ENCODE data around the gene ZNF211. TPM values are rescaled to one million over a fixed set of nuclear protein-coding genes. Genes with fewer than 3 reads are reported as not detected.

Gene ZNF211
- total and polyA plus RNA-seq, 10 donors = 9.5 to 28.4 (median 19.3) TPM

GRCh38 chr19:57613941-57614743, 18.8 kb upstream of the ZNF211 start, which contains the start of gene ZNF134:
TSS of gene ZNF134 (plus strand) at chr19:57614242. CDS start at chr19:57619469, 5,227 bp downstream.
- Histone ChIP-seq H3K4me3 (peak within 1 kb of the TSS; percentile 75 to 96 (median 93)), H3K9me3 (peaks cover 13 to 78% (median 64%) of the 10 kb centered on the region in 8 donors)

DNA sequence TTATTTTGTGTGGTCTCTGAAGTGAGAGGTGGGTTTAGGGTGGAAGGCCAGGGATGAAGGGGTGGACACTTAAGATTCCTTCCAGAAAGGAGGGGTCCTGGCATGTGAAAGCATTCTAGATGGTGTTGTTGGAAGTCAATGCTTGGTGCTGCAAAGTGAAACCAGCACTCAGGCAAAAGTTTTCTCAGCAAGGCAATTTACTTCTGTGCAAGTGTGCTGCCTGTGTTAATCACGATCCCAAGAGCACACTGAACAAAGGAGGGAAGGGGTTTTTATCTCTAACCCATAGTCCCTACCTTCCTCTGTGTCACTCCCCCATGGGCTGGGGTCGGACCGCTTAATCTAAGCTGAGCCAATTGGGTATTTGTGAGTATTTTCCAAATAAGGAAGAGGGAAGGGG, 17.6 kb upstream of the ZNF211 start:
- H3K4me1 ChIP-seq = peaks cover 0 to 19% (median 13%) of the 10 kb centered on the region in 6 donors
- WGBS, 5 donors = 84 to 99% (median 97%) methylated on average over 3 of the region's 3 CpGs
- peaks cover 41 to 55% (median 48%) of the 10 kb centered on the region in 6 donors for H3K36me3 ChIP-seq
- H3K27ac ChIP-seq = no peak overlapping the region
- H3K9me3 ChIP-seq = peaks cover 24 to 79% (median 68%) of the 10 kb centered on the region in 8 donors
- H3K4me3 ChIP-seq = peak overlapping the region in 5 of 8 donors; percentile 75 to 96 (median 87)
- intact Hi-C loops (cut with DNase I; ENCODE audit: low total_unique reads) = no loop called here
- no peak for DNase-seq
- H3K27me3 ChIP-seq (replicated peaks in 1 of 7) = no peaks in the 10 kb centered on the region
- TF ChIP-seq POLR2AphosphoS5 (IDR thresholded peaks at IDR 0.05) = no peak
- TF ChIP-seq POLR2A (IDR thresholded peaks at IDR 0.05) = no peak
- no peak for TF ChIP-seq CTCF (IDR thresholded peaks at IDR 0.05 in 8 of 11, conservative IDR thresholded peaks at IDR 0.05 in 3 of 11)

More at GRCh38 chr19:57613941-57614743, 18.8 kb upstream of the ZNF211 start, which contains the start of gene ZNF134:
- TF ChIP-seq POLR2A (IDR thresholded peaks at IDR 0.05) (no peak), POLR2AphosphoS5 (IDR thresholded peaks at IDR 0.05) (peak; percentile 80 to 86 (median 85)), CTCF (IDR thresholded peaks at IDR 0.05 in 8 of 11, conservative IDR thresholded peaks at IDR 0.05 in 3 of 11) (peak in 8 of 11 experiments; percentile 4 to 53 (median 30))
- DNase-seq = peak; percentile 97
- intact Hi-C loops (cut with DNase I; ENCODE audit: low total_unique reads) = no loop called here
- peaks cover 29 to 43% (median 36%) of the 10 kb centered on the region in 6 donors for H3K36me3 ChIP-seq
- H3K27me3 ChIP-seq (replicated peaks in 1 of 7) = no peaks in the 10 kb centered on the region
- peaks cover 0 to 19% (median 13%) of the 10 kb centered on the region in 6 donors for H3K4me1 ChIP-seq
- 2 to 4% (median 2%) methylated on average over 47 to 64 of the region's 64 CpGs for WGBS, 5 donors
- H3K27ac ChIP-seq = peak within 1 kb of the TSS; percentile 24 to 88 (median 79)

DNA sequence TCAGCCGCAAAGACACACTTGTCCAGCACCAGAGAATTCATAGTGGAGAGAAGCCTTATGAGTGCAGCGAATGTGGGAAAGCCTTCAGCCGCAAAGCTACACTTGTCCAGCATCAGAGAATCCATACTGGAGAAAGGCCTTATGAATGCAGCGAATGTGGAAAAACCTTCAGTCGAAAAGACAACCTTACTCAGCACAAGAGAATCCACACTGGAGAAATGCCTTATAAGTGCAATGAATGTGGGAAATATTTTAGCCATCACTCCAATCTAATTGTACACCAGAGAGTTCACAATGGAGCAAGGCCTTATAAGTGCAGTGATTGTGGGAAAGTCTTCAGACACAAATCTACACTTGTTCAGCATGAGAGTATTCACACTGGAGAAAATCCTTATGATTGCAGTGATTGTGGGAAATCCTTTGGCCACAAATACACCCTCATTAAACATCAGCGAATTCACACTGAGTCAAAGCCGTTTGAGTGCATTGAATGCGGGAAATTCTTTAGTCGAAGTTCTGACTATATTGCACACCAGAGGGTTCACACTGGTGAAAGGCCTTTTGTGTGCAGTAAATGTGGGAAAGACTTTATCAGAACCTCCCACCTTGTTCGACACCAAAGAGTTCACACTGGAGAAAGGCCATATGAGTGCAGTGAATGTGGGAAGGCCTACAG, 12.2 kb upstream of the ZNF211 start:
- H3K9me3 ChIP-seq = peaks cover 54 to 100% (median 100%) of the 10 kb centered on the region in 8 donors
- no peaks in the 10 kb centered on the region for H3K4me1 ChIP-seq
- H3K36me3 ChIP-seq = peaks cover 61 to 95% (median 80%) of the 10 kb centered on the region in 6 donors
- TF ChIP-seq POLR2A (IDR thresholded peaks at IDR 0.05) (no peak), POLR2AphosphoS5 (IDR thresholded peaks at IDR 0.05) (no peak), CTCF (IDR thresholded peaks at IDR 0.05 in 8 of 11, conservative IDR thresholded peaks at IDR 0.05 in 3 of 11) (no peak)
- WGBS, 5 donors = 97 to 98% (median 97%) methylated on average over 10 of the region's 10 CpGs
- no peak for DNase-seq
- no peaks in the 10 kb centered on the region for H3K27me3 ChIP-seq (replicated peaks in 1 of 7)
- intact Hi-C loops (cut with DNase I; ENCODE audit: low total_unique reads) = no loop called here
- H3K27ac ChIP-seq = no peak overlapping the region
- H3K4me3 ChIP-seq = peak overlapping the region in 1 of 8 donors; percentile 91
